Neural cell (in vitro differentiated cells): ENCODE data around the gene ODAD4. TPM values are rescaled to one million over a fixed set of nuclear protein-coding genes. Genes with fewer than 3 reads are reported as not detected.

Experiments
- H2AFZ ChIP-seq: fragments of 200-600, 300-800 bp; sonication (generic), shearing (Covaris generic); 2 replicates; pipeline ENCODE4 v1.6.0; 2014; ENCODE audit warnings: low read depth, mild to moderate bottlenecking, antibody characterized with exemption, low read length, moderate library complexity
- H3F3A ChIP-seq: fragments of 200-600 bp; shearing (Covaris generic); 2 replicates; pipeline ENCODE4 v1.6.1; 2016; ENCODE audit warnings: mild to moderate bottlenecking, moderate library complexity, mixed read lengths, antibody characterized with exemption, low read length; ENCODE audit not compliant: insufficient read depth, poor library complexity, severe bottlenecking
- H3K27ac ChIP-seq: fragments of 200-600, 300-800 bp; sonication (generic), shearing (Covaris generic); 2 replicates; pipeline ENCODE4 v1.5.1; 2014; ENCODE audit warnings: mild to moderate bottlenecking, low read length, moderate library complexity
- H3K27me3 ChIP-seq: fragments of 300-800, 200-600 bp; sonication (generic), shearing (Covaris generic); 2 replicates; pipeline ENCODE4 v1.6.0; 2014; ENCODE audit warnings: mild to moderate bottlenecking, low read depth, low read length, moderate library complexity; ENCODE audit not compliant: insufficient read depth
- H3K36me3 ChIP-seq: fragments of 300-800, 200-600 bp; sonication (generic), shearing (Covaris generic); 2 replicates; pipeline ENCODE4 v1.5.1; 2014; ENCODE audit warnings: mild to moderate bottlenecking, antibody characterized with exemption, low read length, moderate library complexity; ENCODE audit not compliant: insufficient read depth
- H3K4me2 ChIP-seq: fragments of 300-800, 200-600 bp; sonication (generic), shearing (Covaris generic); 2 replicates; pipeline ENCODE4 v1.6.0; 2014; ENCODE audit warnings: mild to moderate bottlenecking, low read length
- H3K4me3 ChIP-seq: fragments of 300-800, 200-600 bp; sonication (generic), shearing (Covaris generic); 2 replicates; pipeline ENCODE4 v1.5.1; 2014; ENCODE audit warnings: mild to moderate bottlenecking, low read length, moderate library complexity
- H3K79me2 ChIP-seq: fragments of 200-600 bp; shearing (Covaris generic); replicated peaks from 2 replicates; pipeline ENCODE4 v1.6.0; 2014; ENCODE audit warnings: mild to moderate bottlenecking, low read length, moderate library complexity; ENCODE audit not compliant: insufficient read depth
- H3K9ac ChIP-seq: fragments of 300-800, 200-600 bp; sonication (generic), shearing (Covaris generic); 2 replicates; pipeline ENCODE4 v1.6.1; 2016; ENCODE audit warnings: mild to moderate bottlenecking, low read length, mixed read lengths
- H3K9me2 ChIP-seq: fragments of 200-600 bp; shearing (Covaris generic); 2 replicates; pipeline ENCODE4 v1.6.1; 2016; ENCODE audit warnings: mild to moderate bottlenecking, low read length, mixed read lengths; ENCODE audit not compliant: insufficient read depth
- H3K9me3 ChIP-seq: fragments of 200-600, 300-800 bp; sonication (generic), shearing (Covaris generic); 2 replicates; pipeline ENCODE4 v1.6.1; 2016; ENCODE audit warnings: mild to moderate bottlenecking, mixed run types, low read length, moderate library complexity, mixed read lengths
- H4K20me1 ChIP-seq: fragments of 200-600 bp; shearing (Covaris generic); 2 replicates; pipeline ENCODE4 v1.6.1; 2016; ENCODE audit warnings: mild to moderate bottlenecking, mixed run types; ENCODE audit not compliant: insufficient read depth
- CTCF ChIP-seq: fragments of 450-650 bp; IDR thresholded peaks from 2 replicates; pipeline ENCODE4 v1.5.1; 2014; ENCODE audit warnings: antibody characterized with exemption, mild to moderate bottlenecking, moderate library complexity; ENCODE audit not compliant: poor library complexity, severe bottlenecking
- EP300 ChIP-seq: fragments of 450-650 bp; conservative IDR thresholded peaks from 2 replicates; pipeline ENCODE4 v1.6.1; 2014; ENCODE audit warnings: antibody characterized with exemption, mild to moderate bottlenecking, moderate library complexity; ENCODE audit not compliant: poor library complexity, severe bottlenecking
- EZH2 ChIP-seq: fragments of 200-600, 300-800 bp; shearing (Covaris generic), sonication (generic); IDR thresholded peaks from 2 replicates; pipeline ENCODE4 v1.6.1; 2014; ENCODE audit warnings: antibody characterized with exemption, low read length, borderline replicate concordance, mild to moderate bottlenecking; ENCODE audit not compliant: insufficient read depth, poor library complexity, severe bottlenecking
- MXI1 ChIP-seq: fragments of 450-650 bp; conservative IDR thresholded peaks from 2 replicates; pipeline ENCODE4 v1.6.1; 2014; ENCODE audit warnings: antibody characterized with exemption, mild to moderate bottlenecking; ENCODE audit not compliant: poor library complexity, severe bottlenecking
- POLR2AphosphoS5 ChIP-seq: IDR thresholded peaks from 2 replicates; pipeline ENCODE4 v1.6.1; 2012
- RAD21 ChIP-seq: fragments of 450-650 bp; conservative IDR thresholded peaks from 2 replicates; pipeline ENCODE4 v1.6.1; 2014; ENCODE audit warnings: antibody characterized with exemption, mild to moderate bottlenecking, moderate library complexity
- REST ChIP-seq: IDR thresholded peaks from 2 replicates; pipeline ENCODE4 v1.6.1; 2012; ENCODE audit warnings: borderline replicate concordance
- SMC3 ChIP-seq: fragments of 450-650 bp; conservative IDR thresholded peaks from 2 replicates; pipeline ENCODE4 v1.6.1; 2014; ENCODE audit warnings: antibody characterized with exemption, mild to moderate bottlenecking, moderate library complexity; ENCODE audit not compliant: poor library complexity
- TAF1 ChIP-seq: IDR thresholded peaks from 2 replicates; pipeline ENCODE4 v1.6.1; 2012; ENCODE audit warnings: low read depth
- polyA plus RNA-seq: library from polyadenylated mRNA; depleted of rRNA; stranded (reverse); fragments of >200 nt; gene quantifications from 2 replicates; pipeline ENCODE4 v1.2.3, GENCODE V29; 2014

Gene ODAD4
- polyA plus RNA-seq, 1 donor from 2014 or later, result 5.7 TPM

DNA sequence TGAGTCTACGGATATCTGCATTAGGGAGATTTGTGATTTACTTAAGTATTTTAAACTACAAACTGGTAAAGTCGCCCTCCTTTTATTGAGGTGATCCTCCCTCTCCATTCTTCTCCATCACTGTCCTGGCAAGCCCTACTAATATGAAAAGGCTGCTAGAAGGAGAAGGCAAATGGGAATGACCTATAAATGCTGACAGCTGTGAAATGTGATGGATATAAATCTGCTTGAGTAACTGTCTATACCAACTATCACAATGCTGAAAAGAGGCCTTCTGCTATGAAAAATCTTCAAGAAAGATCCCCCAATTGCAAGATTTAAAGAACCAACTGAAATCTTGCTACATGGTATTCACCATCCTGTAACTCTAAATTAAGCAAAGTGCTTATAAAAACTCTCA lies 71.3 kb downstream of the ODAD4 start:
- peaks cover 8% of the 10 kb centered on the region for H3K79me2 ChIP-seq
- no peaks in the 10 kb centered on the region for H3K9me2 ChIP-seq
- no peak overlapping the region for H3K9ac ChIP-seq
- no peaks in the 10 kb centered on the region for H4K20me1 ChIP-seq
- no peak overlapping the region for H3K4me2 ChIP-seq
- H3K4me3 ChIP-seq, result no peak overlapping the region
- no peaks in the 10 kb centered on the region for H3K9me3 ChIP-seq
- no peak overlapping the region for H3K27ac ChIP-seq
- TF ChIP-seq EZH2 (no peak), RAD21 (no peak), EP300 (no peak), REST (no peak), SMC3 (no peak), MXI1 (no peak), TAF1 (no peak), POLR2AphosphoS5 (no peak), CTCF (no peak)
- H3K36me3 ChIP-seq, result peaks cover 5% of the 10 kb centered on the region
- no peaks in the 10 kb centered on the region for H3K27me3 ChIP-seq
- H2AFZ ChIP-seq, result no peak overlapping the region
- H3F3A ChIP-seq, result no peaks in the 10 kb centered on the region

DNA sequence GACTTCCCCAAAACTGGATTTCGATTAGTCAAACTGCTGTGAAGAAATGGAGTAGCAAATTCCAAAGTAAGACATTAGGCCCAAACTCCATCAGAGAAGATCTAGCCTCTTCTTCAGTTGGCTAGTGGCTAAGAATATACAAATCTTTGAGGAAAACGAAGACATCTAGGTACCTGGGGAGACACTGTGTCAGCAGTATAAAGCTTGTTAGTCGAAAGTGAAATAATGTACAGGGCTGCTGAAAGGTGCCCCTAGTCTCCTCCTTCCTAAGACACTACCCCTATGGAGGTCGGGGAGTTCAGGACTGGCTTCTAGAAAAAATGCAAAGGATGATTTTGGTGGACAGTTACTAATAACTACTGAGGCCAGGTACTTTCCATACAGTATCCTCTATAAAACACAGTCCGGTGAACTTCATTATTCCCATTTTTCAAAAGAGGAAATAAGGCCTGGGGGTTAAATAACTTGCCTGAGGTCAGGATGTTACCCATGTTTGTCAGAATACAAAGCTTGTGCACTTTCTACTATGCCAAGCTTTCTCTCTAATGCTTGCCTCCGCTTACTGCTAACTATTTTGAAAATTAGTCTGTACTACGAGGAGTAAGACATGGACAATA lies 71.9 kb downstream of the ODAD4 start:
- no peaks in the 10 kb centered on the region for H4K20me1 ChIP-seq
- no peaks in the 10 kb centered on the region for H3F3A ChIP-seq
- H3K27ac ChIP-seq, result no peak overlapping the region
- H3K9ac ChIP-seq, result no peak overlapping the region
- H3K9me2 ChIP-seq, result no peaks in the 10 kb centered on the region
- H3K4me3 ChIP-seq, result no peak overlapping the region
- H3K9me3 ChIP-seq, result no peaks in the 10 kb centered on the region
- H3K4me2 ChIP-seq, result no peak overlapping the region
- TF ChIP-seq SMC3 (no peak), EP300 (no peak), RAD21 (no peak), CTCF (no peak), POLR2AphosphoS5 (no peak), MXI1 (no peak), REST (no peak), EZH2 (no peak), TAF1 (no peak)
- H3K36me3 ChIP-seq, result peaks cover 5% of the 10 kb centered on the region
- no peak overlapping the region for H2AFZ ChIP-seq
- peaks cover 11% of the 10 kb centered on the region for H3K79me2 ChIP-seq
- H3K27me3 ChIP-seq, result no peaks in the 10 kb centered on the region
